ENCODE results near the gene CAPN13.

- TF ChIP-seq CTCF (IDR thresholded peaks at IDR 0.05; ENCODE audit: low read depth, low read length) (no peak), EZH2phosphoT487 (IDR thresholded peaks at IDR 0.05; ENCODE audit: low read depth) (no peak)
These were observed 120.6 kb downstream of the CAPN13 start for GRCh38 chr2:30686669-30687068.

Data from OCI-LY3 (cell line).